Astrocyte of the hippocampus (primary cell): ENCODE data around the gene PACS1.

Experiments
- DNase-seq: peaks from one replicate; pipeline ENCODE4 v3.0.0; 2011; ENCODE audit warnings: low read depth, low spot score

The PACS1 gene

GRCh38 chr11:66288671-66289547 lies 218.8 kb downstream of the PACS1 start, which contains the start of gene YIF1A:
Gene YIF1A, minus strand, starts transcription at chr11:66289143. Its CDS starts 158 bp downstream, at chr11:66288985.
- DNase-seq = peak; percentile 100

- peak; percentile 91 for DNase-seq
Observed at GRCh38 chr11:66289548-66290329, 219.7 kb downstream of the PACS1 start.

DNA sequence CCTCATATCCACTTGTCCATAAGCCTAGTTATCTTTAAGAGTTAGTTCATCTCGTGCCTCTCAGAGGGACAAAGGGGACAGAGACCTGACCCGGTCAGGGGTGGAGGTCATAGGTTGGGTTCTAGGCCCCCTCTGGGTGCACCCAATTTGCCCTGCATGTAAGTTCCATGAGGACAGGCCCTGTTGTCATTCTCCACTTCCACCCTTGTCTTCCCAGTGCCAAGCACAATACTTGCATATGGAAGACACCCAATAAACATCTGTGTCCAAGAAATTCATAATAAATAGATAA lies 220.2 kb downstream of the PACS1 start:
- no peak for DNase-seq

DNA sequence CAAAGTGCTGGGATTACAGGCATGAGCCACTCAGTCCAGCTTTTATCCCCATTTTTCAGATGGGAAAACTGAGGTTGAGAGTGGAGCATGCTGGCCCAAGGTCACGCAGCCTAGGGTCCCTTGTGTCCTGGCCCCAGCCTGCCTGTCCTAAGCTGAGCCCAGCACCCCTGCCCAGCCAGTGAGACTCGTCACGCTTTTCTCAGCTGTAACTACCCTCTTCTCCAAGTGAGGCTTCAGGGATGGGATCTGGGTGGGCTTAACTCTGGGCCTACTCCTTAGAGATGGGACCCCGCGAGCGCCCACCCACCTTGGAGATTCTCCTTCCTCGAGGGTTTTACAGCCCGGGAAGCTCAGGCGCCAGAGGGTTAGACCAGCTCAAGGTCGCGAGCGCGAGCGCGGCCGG lies 221.2 kb downstream of the PACS1 start:
- no peak for DNase-seq

GRCh38 chr11:66291706-66292542 lies 221.9 kb downstream of the PACS1 start, which contains the start of gene TMEM151A:
Gene TMEM151A, plus strand, starts transcription at chr11:66291894. Its CDS starts 120 bp downstream, at chr11:66292014.
- no peak for DNase-seq

DNA sequence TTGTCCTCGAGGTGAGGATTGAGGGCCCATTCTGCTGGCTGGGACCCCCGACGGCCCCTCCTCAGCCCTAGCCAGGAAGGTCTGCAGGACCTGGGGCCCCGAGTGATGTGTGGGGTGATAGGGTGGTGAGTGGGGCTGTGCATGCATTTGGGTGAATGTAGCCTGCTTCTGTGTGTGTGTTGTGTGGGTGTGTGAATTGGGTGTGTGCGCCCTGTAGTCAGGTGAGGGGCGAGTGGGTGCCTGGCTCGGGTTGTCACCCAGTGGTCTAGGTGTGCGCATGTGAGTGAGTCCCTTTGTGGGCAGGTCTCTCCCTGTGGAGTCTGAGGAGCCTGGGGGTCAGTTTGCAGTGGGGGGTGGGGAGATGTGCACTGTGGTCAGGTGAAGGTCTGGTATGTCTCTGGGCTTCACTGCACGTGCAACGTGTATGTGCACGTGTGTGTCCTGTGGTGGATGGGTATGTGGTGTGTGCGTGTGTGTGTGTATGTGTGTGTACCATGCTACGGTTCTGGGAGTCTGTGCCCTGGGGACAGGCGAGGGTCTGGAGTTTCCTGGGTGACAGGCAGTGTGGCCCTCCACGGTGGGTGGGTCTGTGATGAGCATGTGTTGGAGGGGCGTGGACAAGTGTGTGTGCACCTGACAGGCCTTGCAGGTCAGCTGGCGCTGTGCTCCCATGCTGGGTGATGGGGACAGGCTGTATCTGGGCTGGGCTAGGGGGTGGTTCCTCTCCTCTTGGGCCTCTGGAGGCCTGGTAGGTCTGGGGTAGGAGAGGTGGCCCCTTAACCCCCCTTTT lies 222.7 kb downstream of the PACS1 start:
- no peak for DNase-seq

GRCh38 chr11:66293352-66293751 lies 223.3 kb downstream of the PACS1 start:
- DNase-seq = no peak

- DNase-seq = no peak
Observed at GRCh38 chr11:66293777-66294625, 223.9 kb downstream of the PACS1 start.
